WI38 (cell line): ENCODE measurements around the gene PRR15.

ENCODE experiments used
- H3K4me3 ChIP-seq: 2 replicates; pipeline ENCODE4 v1.5.1; 2011; ENCODE audit warnings: low read depth, mild to moderate bottlenecking, control low read depth, low read length
- CTCF ChIP-seq: IDR thresholded peaks from 2 replicates; pipeline ENCODE4 v1.5.1; 2012; ENCODE audit warnings: low read depth, mild to moderate bottlenecking, control low read depth, low read length

The PRR15 gene

GRCh38 chr7:29592866-29593265, 29.2 kb downstream of the PRR15 start:
- no peak for TF ChIP-seq CTCF

DNA sequence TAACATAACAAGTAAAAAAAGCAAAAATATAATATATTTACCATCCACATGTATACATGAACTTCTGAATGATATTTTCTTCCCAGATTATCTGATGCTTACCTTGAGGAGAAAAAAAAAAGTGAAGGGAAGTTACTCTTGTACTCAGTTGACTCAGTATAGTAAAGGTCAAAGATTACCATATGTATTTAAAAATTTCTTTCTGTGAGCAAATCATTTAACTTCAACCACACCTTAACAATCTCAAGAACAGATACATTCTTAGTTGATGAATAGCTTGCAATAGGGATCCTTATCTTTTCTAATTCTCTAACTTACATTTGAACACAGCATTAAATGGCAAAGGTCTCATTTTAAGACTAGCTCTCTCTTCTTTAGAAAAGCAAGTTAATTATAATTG, 29.8 kb downstream of the PRR15 start:
- no peak overlapping the region for H3K4me3 ChIP-seq
- TF ChIP-seq CTCF: no peak

More at GRCh38 chr7:29592866-29593265, 29.2 kb downstream of the PRR15 start:
- no peak overlapping the region for H3K4me3 ChIP-seq

GRCh38 chr7:29596593-29597178, 33.1 kb downstream of the PRR15 start:
- H3K4me3 ChIP-seq: no peak overlapping the region
- TF ChIP-seq CTCF: no peak

DNA sequence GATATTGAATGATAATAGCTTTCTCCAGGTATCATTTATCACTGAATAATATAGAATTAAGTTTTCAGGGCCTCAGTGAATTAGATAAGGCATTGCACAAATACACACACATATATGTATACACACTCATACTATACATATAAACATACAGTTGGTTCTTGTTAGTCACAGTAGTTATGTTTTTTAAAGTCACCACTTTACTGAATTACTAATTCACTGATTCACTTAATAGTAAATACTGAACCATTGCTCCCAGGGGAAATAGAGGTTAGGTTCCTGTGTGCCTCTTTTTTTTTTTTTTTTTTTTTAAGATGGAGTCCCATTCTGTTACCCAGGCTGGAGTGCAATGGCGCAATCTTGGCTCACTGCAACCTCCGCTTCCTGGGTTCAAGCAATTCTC, 33.6 kb downstream of the PRR15 start:
- H3K4me3 ChIP-seq: no peak overlapping the region
- TF ChIP-seq CTCF: no peak

- TF ChIP-seq CTCF: no peak
- H3K4me3 ChIP-seq: no peak overlapping the region
Measured at GRCh38 chr7:29598137-29598536, 34.5 kb downstream of the PRR15 start.

DNA sequence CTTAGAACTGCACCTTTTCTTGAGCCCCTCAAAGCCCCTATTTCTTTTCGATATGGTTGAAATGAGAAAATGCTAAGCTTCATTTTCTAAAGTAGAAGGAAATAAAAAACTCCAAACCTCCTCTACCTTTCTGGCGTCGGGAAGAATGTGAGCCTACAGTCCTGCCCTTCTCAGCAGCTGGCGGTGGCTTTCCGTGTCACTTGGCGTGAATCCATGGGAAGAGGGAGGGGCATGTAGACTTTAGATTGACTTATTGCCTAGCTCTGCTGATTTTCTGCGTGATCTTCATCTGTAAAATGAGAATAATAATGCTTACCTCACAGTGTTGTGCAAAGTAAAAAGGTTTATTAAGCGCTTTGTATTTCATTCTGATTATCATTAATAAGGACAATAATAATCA, 35.0 kb downstream of the PRR15 start:
- H3K4me3 ChIP-seq: no peak overlapping the region
- no peak for TF ChIP-seq CTCF

DNA sequence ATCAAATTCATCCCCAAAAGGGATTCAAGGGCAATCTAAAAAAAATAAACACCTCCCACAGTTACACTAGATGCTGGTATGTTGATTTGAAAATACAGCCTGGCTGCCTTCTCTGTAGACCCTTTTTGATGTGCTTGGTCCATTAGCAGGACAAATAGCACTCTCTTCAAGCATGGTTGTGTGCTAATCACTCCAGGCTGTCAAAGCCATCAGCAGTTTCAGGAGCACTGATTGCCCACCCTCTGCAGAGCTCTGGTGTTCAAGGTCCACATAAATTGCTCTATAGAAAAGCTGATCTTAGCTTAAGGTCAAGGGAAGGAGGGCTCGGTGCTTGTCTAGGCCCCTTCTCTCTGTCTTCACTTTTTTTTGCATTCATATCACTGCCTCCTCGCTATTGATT, 35.4 kb downstream of the PRR15 start:
- no peak overlapping the region for H3K4me3 ChIP-seq
- no peak for TF ChIP-seq CTCF
